HFF-Myc (cell line): ENCODE measurements around the gene DPEP3.

Experiments used
- DNase-seq: peaks from one replicate; pipeline ENCODE4 v3.0.0-alpha.2; 2011; ENCODE audit warnings: low read depth; ENCODE audit errors: extremely low read depth
- H3K4me3 ChIP-seq: replicated peaks from 2 replicates; pipeline ENCODE4 v1.5.1; 2011; ENCODE audit warnings: low read depth, mild to moderate bottlenecking, control low read depth, low read length
- TF ChIP-seq, protein P1 (sequence below): IDR thresholded peaks from 2 replicates; pipeline ENCODE4 v1.5.1; 2012; ENCODE audit warnings: mild to moderate bottlenecking, low read depth, low read length, control low read depth; ENCODE audit errors: missing control alignments

DPEP3 gene

DNA sequence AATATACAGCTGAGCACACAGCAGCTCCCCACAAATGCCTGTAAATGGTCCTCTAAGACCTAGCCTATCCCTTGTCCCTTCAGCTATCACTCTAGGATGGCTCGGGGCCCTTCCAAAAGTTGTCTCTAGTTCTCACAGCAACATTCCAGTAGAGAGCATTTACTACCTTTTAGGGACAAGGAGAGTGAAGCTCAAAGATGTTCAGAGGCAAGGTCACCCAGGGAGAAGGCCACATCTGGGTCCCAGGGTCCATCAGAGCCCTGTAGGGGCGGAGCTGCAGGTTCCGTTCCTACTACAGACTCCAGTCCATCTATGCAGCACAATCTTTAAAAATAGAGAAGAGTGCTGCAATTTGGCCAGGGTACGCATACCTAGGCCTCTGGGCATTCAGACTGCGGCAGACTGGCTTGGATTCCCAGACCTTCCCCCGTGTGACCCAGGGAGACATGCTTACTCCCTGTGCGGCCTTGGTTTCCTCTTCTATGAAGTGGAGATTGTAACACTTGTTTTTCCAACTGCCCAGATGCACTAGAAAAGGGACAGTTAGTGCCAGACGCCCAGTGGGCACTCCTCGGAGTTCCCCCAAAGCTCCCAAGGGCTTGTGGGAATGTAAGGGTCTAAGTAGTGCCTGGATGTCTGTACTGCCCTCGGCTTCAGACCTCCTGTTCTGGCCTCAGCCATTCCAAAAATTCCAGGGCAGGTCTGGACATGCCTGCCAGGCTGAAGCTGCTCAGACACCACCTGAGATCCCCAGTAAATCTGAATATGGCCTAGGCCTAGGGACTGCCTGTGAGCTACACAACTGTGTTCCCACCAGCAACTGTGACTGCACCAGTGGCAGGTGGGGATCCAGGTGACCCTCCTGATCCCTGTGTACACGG lies 14.4 kb downstream of the DPEP3 start:
- no peak for DNase-seq
- H3K4me3 ChIP-seq, result peak overlapping the region; percentile 94
- TF ChIP-seq, protein P1, sequence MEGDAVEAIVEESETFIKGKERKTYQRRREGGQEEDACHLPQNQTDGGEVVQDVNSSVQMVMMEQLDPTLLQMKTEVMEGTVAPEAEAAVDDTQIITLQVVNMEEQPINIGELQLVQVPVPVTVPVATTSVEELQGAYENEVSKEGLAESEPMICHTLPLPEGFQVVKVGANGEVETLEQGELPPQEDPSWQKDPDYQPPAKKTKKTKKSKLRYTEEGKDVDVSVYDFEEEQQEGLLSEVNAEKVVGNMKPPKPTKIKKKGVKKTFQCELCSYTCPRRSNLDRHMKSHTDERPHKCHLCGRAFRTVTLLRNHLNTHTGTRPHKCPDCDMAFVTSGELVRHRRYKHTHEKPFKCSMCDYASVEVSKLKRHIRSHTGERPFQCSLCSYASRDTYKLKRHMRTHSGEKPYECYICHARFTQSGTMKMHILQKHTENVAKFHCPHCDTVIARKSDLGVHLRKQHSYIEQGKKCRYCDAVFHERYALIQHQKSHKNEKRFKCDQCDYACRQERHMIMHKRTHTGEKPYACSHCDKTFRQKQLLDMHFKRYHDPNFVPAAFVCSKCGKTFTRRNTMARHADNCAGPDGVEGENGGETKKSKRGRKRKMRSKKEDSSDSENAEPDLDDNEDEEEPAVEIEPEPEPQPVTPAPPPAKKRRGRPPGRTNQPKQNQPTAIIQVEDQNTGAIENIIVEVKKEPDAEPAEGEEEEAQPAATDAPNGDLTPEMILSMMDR, result no peak

DNA sequence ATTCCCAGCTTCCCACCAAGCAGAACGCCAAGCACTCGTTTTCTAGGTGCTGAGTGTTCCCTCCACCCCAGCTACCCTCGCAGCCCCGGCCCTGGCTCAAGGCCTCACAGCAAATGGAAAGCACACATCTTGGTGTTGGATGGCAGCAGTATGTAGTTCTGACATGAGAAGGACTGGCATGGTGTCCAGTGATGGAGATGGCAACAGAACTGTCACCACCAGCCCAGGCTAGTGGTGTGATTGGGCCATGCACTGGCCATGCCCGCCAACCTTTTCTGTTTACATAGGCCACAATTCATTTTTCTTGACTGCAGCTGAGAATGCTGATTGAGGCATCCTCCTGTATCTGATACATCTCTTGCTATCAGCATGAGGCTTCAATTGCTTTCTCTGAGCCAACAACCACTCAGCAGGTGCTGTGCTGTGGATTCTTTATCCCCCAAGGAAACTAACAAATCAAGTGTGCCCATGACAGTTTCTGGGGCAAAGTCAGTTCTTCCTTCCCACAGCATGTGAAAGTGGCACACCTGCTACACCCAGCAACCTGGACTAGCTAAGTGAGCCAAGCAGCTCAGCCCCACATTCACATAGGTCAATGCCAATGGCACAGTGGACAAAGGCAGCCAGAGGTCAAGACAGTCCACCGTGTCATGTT lies 15.7 kb downstream of the DPEP3 start:
- no peak for DNase-seq
- TF ChIP-seq, protein P1, result no peak
- H3K4me3 ChIP-seq, result no peak overlapping the region

GRCh38 chr16:67963662-67964321 lies 16.5 kb downstream of the DPEP3 start:
- TF ChIP-seq, protein P1, result no peak
- H3K4me3 ChIP-seq, result no peak overlapping the region
- DNase-seq, result no peak

- TF ChIP-seq, protein P1, result no peak
- DNase-seq, result no peak
- no peak overlapping the region for H3K4me3 ChIP-seq
Observed at GRCh38 chr16:67963292-67963661, 17.0 kb downstream of the DPEP3 start.

- TF ChIP-seq, protein P1, result no peak
- no peak overlapping the region for H3K4me3 ChIP-seq
- no peak for DNase-seq
Observed at GRCh38 chr16:67962135-67962534, 18.2 kb downstream of the DPEP3 start.

DNA sequence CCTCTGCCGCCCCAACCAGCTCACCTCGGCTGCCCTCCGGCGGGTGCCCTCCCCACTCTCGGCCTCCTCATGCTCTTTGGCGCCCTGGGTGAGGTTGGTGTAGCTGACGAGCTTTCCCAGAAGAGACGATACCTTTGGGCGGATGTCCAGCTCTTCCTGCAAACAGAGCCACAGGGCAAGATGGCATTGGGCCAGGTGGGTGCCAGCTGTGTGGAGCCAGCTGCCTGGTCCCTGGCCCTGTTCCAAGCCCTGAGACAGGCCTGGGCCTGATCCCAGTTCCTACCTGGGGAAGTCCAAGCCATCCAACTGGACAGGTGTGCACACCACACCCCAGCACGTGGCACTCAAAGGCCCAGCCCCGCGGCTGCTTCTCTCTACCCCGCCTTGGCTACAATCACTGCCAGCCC lies 18.7 kb downstream of the DPEP3 start:
- TF ChIP-seq, protein P1, result no peak
- no peak for DNase-seq

More for the DNA sequence above, 18.7 kb downstream of the DPEP3 start:
- no peak overlapping the region for H3K4me3 ChIP-seq
